HG03469 (cell line): Measurements from ENCODE around the gene UPK2.

ENCODE experiments used
- ATAC-seq: cut with Tn5 transposase; IDR thresholded peaks from one replicate; pipeline ENCODE4 v1.9.1; 2021; ENCODE audit warnings: mild to moderate bottlenecking, moderate library complexity, moderate number of reproducible peaks; ENCODE audit not compliant: unreplicated experiment

The UPK2 gene

DNA sequence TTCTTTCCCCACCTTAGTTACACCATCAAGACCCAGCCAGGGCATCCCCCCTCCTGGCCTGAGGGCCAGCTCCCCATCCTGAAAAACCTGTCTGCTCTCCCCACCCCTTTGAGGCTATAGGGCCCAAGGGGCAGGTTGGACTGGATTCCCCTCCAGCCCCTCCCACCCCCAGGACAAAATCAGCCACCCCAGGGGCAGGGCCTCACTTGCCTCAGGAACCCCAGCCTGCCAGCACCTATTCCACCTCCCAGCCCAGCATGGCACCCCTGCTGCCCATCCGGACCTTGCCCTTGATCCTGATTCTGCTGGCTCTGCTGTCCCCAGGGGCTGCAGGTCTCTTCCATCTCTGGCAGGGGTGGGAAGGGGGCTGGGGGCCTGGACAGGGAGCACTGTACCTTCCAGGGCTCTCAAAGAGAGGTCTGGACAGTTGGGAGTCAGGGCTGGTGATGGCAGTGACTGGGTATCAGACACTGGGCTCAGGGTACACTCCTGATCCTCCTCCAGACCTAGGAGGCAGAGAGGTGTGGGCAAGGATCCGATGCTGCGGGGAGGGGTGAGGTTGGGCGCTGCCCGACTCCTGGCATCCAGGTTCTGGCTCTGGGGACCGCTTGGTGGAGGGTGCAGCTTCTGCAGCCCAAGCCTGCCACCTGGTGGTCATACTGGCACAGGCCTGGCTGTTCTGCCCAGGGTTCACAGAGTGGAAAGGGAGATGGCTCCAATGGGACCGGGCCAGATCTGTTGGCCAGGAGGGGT is at the start of gene UPK2:
TSS of gene UPK2 (plus strand) at position 205 of the 753 bp plus-strand sequence. CDS start at position 258, 53 bp downstream.
- ATAC-seq, result no peak

GRCh38 chr11:118907051-118908042 is 48.8 kb upstream of the UPK2 start:
- no peak for ATAC-seq

DNA sequence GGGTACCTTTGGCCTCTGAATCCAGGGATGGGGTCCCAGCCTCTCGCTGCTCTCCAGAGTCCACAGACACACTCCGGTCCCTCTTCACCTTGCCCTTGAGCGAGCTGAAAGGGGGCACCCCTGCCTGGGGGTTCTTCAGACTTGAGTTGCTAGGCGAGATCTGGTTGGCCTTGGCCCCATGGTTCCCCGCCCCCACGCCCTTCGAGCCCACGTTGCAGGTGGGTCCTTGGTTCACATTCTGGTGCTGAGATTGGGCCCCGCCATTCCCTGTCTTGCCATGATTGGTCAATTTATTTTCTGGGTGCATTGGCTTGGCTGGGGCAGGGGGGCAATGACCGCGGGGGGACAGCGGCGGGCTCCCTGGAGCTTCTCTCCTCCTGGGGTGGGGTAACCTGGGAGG is 47.8 kb upstream of the UPK2 start:
- no peak for ATAC-seq

DNA sequence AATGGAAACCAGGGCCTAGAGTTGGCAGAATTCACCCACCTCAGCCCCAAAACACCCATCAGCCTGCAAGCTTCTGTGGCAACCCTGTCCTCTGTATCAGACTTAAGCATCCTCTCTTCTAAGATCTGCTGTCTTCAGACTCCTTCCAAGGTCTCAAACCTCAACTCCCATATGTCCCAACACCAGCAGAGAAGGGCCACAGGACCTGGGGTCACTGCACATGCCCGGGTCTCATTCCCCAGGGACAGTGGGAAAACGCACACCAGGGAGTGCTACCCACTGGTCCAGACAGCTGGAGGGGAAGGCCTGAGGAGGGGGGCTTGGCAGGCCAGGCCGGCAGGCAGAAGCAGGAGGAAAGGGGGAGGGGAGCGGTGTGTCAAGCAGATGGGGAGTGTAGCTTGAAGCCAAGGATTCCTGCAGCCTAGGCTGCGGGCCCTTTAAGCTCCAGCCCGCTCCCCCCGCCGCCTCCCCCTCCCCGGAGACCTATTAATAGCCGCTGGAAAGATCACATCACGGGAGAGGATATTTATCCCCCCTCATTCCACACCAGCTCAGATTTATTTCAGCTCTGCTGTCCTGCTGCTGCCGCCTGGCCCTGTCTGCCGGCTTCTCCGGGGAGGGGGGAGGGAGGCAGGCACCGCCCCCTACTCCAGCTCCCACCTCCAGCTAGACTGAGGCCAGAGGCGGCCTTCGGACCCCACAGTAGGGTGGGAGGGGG is 47.0 kb upstream of the UPK2 start:
- no peak for ATAC-seq

DNA sequence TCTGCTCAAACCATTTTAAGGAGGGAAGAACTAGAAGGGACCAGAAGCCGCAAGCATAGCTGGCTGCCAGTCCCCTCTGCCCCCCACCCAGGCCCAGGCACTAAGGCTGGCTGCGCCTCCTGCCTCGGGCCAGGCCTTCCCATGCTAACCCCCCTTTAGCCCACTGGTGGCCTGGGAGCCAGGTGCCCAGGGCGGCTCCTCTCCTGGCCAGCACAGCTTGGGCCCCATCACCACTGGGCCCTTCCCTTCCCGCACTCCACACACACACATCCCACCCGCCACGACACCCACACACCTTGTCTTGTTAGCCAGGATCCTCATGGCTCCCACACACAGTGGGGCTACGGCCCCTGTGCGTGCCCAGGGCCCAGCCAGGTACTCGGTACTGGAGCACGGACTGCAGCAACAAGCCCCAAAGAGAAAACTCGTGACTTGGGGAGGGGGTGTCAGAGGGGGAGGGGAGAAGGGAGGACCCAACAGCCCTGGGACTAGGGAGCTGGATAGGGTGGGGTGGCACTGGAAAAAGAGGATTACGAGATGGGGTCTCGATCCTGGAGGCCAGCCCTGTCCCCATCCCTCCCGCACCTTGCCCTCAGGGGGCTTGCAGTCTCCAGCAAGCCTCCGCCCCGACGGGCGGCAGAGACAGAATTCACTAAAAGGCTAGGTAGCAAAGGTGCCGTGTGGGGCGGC is 46.3 kb upstream of the UPK2 start:
- no peak for ATAC-seq

DNA sequence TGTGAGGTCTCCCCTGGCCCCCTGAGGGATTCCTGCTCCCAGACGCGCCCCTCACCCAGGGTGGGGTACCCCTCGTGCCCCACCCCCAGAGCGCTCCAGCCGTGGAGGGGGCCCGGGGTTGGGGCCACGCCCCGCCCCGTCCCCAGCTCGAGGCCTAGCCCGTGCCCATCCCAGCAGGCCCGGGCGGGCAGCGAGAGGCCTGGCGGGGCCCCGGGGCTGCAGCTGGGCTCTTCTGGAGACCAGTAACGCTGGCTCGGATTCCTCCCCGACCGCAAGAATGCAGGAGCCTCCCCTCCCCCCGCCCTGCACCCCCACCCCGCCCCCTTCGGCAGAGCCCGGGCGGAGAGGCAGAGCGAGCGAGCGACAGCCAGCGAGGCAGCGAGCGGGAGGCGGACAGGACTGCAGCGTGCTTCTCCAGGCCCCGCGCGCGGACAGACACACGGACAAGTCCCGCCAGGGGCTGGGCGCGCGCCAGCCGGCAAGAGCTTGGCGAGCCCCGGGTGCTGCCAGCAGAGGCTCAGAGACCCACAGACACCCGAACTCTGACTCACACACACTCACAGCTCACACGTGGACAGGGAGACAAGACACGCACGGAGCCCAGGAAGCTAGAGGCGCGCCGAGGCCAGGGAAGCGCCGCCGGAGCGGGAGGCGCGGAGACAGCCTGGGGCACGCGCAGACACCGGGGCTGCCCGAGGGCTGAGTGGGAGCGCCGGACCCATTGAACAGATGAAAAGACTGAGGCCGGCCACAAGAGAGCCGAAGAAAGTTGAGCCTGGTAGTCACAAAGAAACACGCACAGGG is 45.6 kb upstream of the UPK2 start:
- ATAC-seq, result no peak

GRCh38 chr11:118911113-118911879 is 44.8 kb upstream of the UPK2 start:
- ATAC-seq, result no peak

DNA sequence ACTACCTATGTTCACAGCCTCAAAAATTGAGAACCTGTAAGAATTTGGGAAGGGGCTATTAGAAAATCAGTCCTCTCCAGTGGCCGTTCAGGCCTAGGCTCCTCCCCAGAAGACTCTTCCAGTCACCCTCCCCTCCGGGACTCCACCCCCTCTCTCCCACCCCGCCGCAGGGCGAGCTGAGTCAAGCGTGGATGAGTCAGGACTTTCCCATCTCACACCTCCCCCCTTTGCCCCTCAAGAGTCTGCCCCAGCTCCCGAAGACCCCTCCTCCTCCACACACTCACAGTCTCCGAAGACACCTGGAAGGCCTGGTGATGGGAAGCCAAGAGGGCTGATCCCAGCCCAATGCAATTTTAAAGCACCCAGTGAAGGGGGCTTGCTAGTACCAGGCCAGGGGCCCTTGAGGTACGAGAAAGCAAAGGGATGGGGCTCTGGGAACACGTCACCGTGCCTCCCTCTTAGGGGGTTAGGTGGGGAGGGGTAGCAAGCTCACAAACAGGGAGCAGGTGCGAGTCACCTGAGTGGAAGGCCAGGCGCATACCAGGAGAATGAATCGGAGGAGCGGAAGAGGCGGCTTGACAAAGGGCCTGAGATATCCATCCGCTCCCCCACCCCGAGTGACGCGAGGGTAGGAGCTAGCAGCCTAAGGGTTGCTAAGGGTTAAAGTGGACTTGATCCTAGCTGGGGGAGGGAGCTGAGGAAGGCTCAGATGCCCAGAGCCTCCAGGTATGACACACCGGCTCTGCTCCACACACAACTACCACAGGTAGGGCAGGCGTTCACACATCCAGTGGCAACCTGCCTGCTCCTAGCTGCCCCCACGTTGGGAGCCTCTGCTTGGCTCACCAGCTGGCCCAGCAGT is 44.0 kb upstream of the UPK2 start:
- ATAC-seq, result no peak

- no peak for ATAC-seq
These were observed 43.2 kb upstream of the UPK2 start for GRCh38 chr11:118912742-118913410.

DNA sequence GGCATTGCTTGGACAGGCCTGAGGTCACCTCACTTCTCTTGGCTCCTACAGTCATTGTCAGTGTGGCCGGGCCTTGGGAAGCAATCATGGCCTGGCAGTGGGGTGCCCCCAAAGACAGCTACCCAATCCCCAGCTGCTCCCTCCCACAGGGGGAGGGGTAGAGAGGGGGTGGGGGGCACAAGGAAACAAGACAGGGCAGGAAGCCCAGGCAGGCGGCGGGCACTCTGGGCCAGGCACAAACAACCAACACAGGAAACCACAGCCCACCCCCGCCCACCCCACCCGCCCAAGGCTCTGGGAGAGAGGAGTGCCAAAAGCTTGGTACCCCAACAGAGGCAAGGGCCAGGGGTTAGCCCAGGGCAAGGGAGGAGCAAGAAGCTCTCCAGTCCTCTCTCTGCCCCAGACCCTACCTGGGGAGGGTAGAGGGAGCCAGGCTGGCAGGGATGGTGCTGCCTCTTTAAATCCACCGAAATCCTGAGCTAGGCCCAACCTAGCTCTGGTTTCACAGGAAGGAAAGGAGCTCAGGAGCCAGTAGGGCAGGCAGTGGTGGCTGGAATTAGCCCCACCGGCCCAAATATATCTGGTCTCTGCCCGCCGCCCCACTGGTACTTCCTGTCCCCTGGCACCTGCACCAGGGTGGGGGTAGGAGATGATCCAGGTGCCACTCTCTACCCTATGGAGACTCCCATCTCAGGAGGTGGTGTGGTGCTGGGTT is 42.5 kb upstream of the UPK2 start:
- no peak for ATAC-seq

- no peak for ATAC-seq
These were observed 41.8 kb upstream of the UPK2 start for GRCh38 chr11:118914178-118914918.

DNA sequence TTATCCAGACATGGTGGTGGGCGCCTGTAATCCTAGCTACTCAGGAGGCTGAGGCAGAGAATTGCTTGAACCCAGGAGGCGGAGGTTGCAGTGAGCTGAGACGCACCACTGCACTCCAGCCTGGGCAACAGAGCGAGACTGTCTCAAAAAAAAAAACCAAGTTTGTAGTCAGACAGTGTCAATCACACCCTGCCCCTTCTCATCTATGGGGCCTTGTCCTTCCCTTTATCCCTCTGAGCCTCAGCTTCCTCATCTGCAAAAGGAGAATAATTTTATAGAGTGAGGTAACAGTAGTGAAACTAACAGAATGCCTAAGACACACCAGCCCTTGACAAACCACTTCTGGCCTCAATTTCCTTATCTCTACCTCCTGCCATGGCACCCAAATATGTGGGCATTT is 41.1 kb upstream of the UPK2 start:
- ATAC-seq, result no peak

GRCh38 chr11:118915396-118915795 is 40.7 kb upstream of the UPK2 start:
- ATAC-seq, result no peak

GRCh38 chr11:118915941-118916841 is 39.9 kb upstream of the UPK2 start:
- no peak for ATAC-seq

GRCh38 chr11:118916842-118917388 is 39.2 kb upstream of the UPK2 start:
- no peak for ATAC-seq
